Thyroid gland (tissue), 4 donors: ENCODE results near the gene PCDHGB2. TPM values are rescaled to one million over a fixed set of nuclear protein-coding genes. Genes with fewer than 3 reads are reported as not detected.
"Not testable (repeated sequence)": the region's sequence is repeated elsewhere in the genome, so short reads cannot be mapped to it uniquely, and the experiment has no call there.

Source experiments
- DNase-seq, 2 donors: peaks; one replicate each; pipeline ENCODE4 v3.0.0-alpha.2; 2019
- H3K27ac ChIP-seq, 3 donors: fragments of 200-600 bp; sonication (generic); 1 replicate in 2 of 3; 2 replicates in 1 of 3; pipeline ENCODE4 v1.5.1; 2016 to 2019; ENCODE audit warnings: mild to moderate bottlenecking in 1 of 3, moderate library complexity in 1 of 3
- H3K27me3 ChIP-seq: fragments of 200-600 bp; sonication (generic); one replicate; pipeline ENCODE4 v1.5.1; 2019
- H3K36me3 ChIP-seq, 2 donors: fragments of 200-600 bp; sonication (generic); one replicate each; pipeline ENCODE4 v1.5.1; 2016 to 2019
- H3K4me1 ChIP-seq, 2 donors: fragments of 200-600 bp; sonication (generic); one replicate each; pipeline ENCODE4 v1.5.1; 2017 to 2019
- H3K4me3 ChIP-seq, 3 donors: fragments of 200-600 bp; sonication (generic); replicated peaks in 1 of 3; 1 replicate in 2 of 3; 2 replicates in 1 of 3; pipeline ENCODE4 v1.5.1; 2016; ENCODE audit warnings: mild to moderate bottlenecking in 1 of 3
- H3K9me3 ChIP-seq: fragments of 200-600 bp; sonication (generic); one replicate; pipeline ENCODE4 v1.5.1; 2017
- CTCF ChIP-seq, 6 experiments: fragments of 200-600 bp in 3 of 6; fragments of 450-650 bp in 3 of 6; sonication (generic) in 3 of 6; IDR thresholded peaks; one replicate each; pipeline ENCODE4 v1.5.1; 2016 to 2019; ENCODE audit warnings: antibody characterized with exemption in 6 of 6, mild to moderate bottlenecking in 2 of 6, inconsistent platforms in 1 of 6, moderate library complexity in 1 of 6
- POLR2A ChIP-seq, 2 donors: fragments of 450-650 bp; IDR thresholded peaks; one replicate each; pipeline ENCODE4 v1.6.1; 2017; ENCODE audit warnings: antibody characterized with exemption in 2 of 2, mild to moderate bottlenecking in 2 of 2, moderate library complexity in 1 of 2
- WGBS, 2 donors: methylation state at CpG; one replicate each; pipeline ENCODE4 v1.1.5; 2017; 5-methylcytosine and 5-hydroxymethylcytosine counted together
- intact Hi-C: fragments of 100-400 bp; cut with DNase I; formaldehyde crosslinking; loops from one replicate; pipeline ENCODE4 v1.15.1; 2023
- total RNA-seq, 4 donors: library from RNA; depleted of rRNA; stranded (reverse); fragments of >200 nt; gene quantifications; one replicate each; pipeline ENCODE4 v1.2.3, GENCODE V29; 2016

Gene PCDHGB2
- total RNA-seq, 4 donors from 2014 or later, result 4.4 to 7.6 (median 6.6) TPM

DNA sequence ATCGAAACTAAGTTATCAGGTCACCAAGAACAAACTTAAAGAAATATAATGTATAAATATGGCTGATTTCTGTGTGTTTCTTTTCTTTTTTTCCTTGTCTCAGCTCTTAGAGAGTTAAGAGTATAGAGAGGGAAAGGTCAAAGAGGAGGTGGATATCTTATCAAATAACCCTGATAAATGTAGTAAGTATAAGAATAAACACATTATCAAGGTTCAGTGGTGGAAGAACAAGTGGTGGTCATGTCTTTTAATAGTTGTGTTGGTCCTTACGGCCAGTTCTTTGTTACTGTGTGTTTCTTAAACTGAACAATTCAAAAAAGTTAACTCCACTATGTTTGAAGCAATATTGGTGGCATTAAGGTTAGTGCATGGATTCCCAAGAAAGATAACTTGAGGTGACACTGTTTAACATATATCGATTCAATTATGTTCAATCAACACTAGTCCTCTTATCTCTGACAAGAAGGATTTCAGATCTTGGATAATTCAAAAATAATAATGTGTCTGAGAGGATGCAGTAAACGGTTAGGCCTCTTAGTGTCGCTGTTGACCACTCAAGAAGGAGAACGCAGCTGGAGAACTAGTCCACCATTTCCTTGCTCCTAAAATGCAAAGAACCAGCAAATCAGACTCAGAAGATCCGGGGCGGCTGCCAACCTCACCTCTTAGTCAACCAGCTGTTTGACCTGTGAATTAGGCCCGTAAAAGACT lies 16.4 kb upstream of the PCDHGB2 start, which contains the start of gene PCDHGA3:
PCDHGA3 (plus strand) TSS at position 588 of the 711 bp plus-strand sequence. CDS start 205 bp downstream, outside the sequence.
- H3K27me3 ChIP-seq, result no peaks in the 10 kb centered on the region
- intact Hi-C loops, result no loop called here
- TF ChIP-seq CTCF (IDR thresholded peaks at IDR 0.05) (peak in 1 of 6 experiments; percentile 14), POLR2A (IDR thresholded peaks at IDR 0.05) (no peak)
- no peak within 1 kb of the TSS for H3K4me3 ChIP-seq
- H3K9me3 ChIP-seq, result no peaks in the 10 kb centered on the region
- no peak for DNase-seq
- no peaks in the 10 kb centered on the region for H3K4me1 ChIP-seq
- H3K27ac ChIP-seq, result no peak within 1 kb of the TSS
- 22 to 29% methylated on average over 9 of the region's 9 CpGs for WGBS, 2 donors
- no peaks in the 10 kb centered on the region for H3K36me3 ChIP-seq

DNA sequence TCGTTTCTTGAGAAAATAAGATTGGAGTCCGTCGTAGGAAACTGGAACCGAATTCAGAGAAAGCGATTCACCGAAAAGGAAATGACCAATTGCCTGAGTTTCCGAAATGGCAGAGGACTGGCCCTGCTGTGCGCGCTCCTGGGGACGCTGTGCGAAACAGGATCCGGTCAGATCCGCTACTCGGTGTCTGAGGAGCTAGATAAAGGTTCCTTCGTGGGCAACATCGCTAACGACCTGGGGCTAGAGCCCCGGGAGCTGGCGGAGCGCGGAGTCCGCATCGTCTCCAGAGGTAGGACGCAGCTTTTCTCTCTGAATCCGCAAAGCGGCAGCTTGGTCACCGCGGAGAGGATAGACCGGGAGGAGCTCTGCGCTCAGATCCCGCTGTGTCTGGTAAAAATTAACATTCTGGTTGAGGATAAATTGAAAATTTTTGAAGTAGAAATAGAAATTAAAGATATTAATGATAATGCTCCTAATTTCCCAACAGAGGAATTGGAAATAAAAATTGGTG lies 15.8 kb upstream of the PCDHGB2 start:
- TF ChIP-seq POLR2A (IDR thresholded peaks at IDR 0.05) (no peak), CTCF (IDR thresholded peaks at IDR 0.05) (no peak)
- H3K27me3 ChIP-seq, result no peaks in the 10 kb centered on the region
- no peaks in the 10 kb centered on the region for H3K36me3 ChIP-seq
- 18 to 29% methylated on average over 31 of the region's 31 CpGs for WGBS, 2 donors
- no peaks in the 10 kb centered on the region for H3K4me1 ChIP-seq
- no peak overlapping the region for H3K27ac ChIP-seq
- H3K9me3 ChIP-seq, result no peaks in the 10 kb centered on the region
- H3K4me3 ChIP-seq, result no peak overlapping the region
- DNase-seq, result no peak
- intact Hi-C loops, result no loop called here

GRCh38 chr5:141345327-141345726 lies 14.5 kb upstream of the PCDHGB2 start:
- Histone ChIP-seq H3K36me3 (no peaks in the 10 kb centered on the region), H3K4me3 (no peak overlapping the region), H3K27me3 (no peaks in the 10 kb centered on the region), H3K9me3 (no peaks in the 10 kb centered on the region), H3K27ac (no peak overlapping the region), H3K4me1 (no peaks in the 10 kb centered on the region)
- 34 to 53% methylated on average over 12 to 20 of the region's 20 CpGs for WGBS, 2 donors
- no peak for TF ChIP-seq POLR2A (IDR thresholded peaks at IDR 0.05)
- TF ChIP-seq CTCF (IDR thresholded peaks at IDR 0.05), result no peak
- intact Hi-C loops, result no loop called here
- no peak for DNase-seq

GRCh38 chr5:141346017-141346416 lies 13.8 kb upstream of the PCDHGB2 start:
- H3K4me3 ChIP-seq, intact Hi-C loops, H3K9me3 ChIP-seq, H3K36me3 ChIP-seq, DNase-seq, H3K27me3 ChIP-seq, H3K4me1 ChIP-seq, H3K27ac ChIP-seq: not testable (repeated sequence)
- WGBS, 2 donors, result 34 to 62% methylated on average over 16 to 19 of the region's 35 CpGs

- Histone ChIP-seq H3K4me3 (peak within 1 kb of the TSS in 1 of 3 donors; percentile 23), H3K4me1 (no peaks in the 10 kb centered on the region), H3K9me3 (no peaks in the 10 kb centered on the region), H3K27ac (no peak within 1 kb of the TSS), H3K27me3 (no peaks in the 10 kb centered on the region), H3K36me3 (no peaks in the 10 kb centered on the region)
- 18 to 27% methylated on average over 29 of the region's 29 CpGs for WGBS, 2 donors
- peak; percentile 46 to 65 for DNase-seq
- intact Hi-C loops, result no loop called here
- no peak for TF ChIP-seq POLR2A (IDR thresholded peaks at IDR 0.05)
- peak in 3 of 6 experiments; percentile 9 to 40 (median 34) for TF ChIP-seq CTCF (IDR thresholded peaks at IDR 0.05)
Observed at GRCh38 chr5:141349917-141350619, 9.7 kb upstream of the PCDHGB2 start, which contains the start of gene PCDHGB1. TSS of gene PCDHGB1 (plus strand) at chr5:141350099. CDS start at chr5:141350261, 162 bp downstream.
